GM18951 (cell line): ENCODE measurements around the gene ZNF732.
"Not testable (repeated sequence)": the region's sequence is repeated elsewhere in the genome, so short reads cannot be mapped to it uniquely, and the experiment has no call there.

Source experiments
- POLR2A ChIP-seq: IDR thresholded peaks from 4 replicates; pipeline ENCODE4 v1.6.1; 2011; ENCODE audit warnings: mild to moderate bottlenecking; ENCODE audit not compliant: insufficient read length, insufficient read depth; ENCODE audit errors: extremely low read depth
- in situ Hi-C: fragments of 300-500 bp; cut with MboI; formaldehyde crosslinking; loops from one replicate; pipeline ENCODE4 v1.12.0; 2022; ENCODE audit warnings: low sequenced_read_pairs, mixed read lengths, inconsistent platforms; ENCODE audit not compliant: unreplicated experiment

The ZNF732 gene

GRCh38 chr4:304969-305680 lies at the start of gene ZNF732:
TSS of gene ZNF732 (minus strand) at chr4:305474. CDS start at chr4:305310, 164 bp downstream.
- no peak for TF ChIP-seq POLR2A
- in situ Hi-C loops: no loop called here

GRCh38 chr4:340011-340410 lies 34.7 kb upstream of the ZNF732 start:
- in situ Hi-C loops: no loop called here

GRCh38 chr4:338759-339097 lies 33.5 kb upstream of the ZNF732 start:
- in situ Hi-C loops: no loop called here
- no peak for TF ChIP-seq POLR2A

More at GRCh38 chr4:340011-340410, 34.7 kb upstream of the ZNF732 start:
- no peak for TF ChIP-seq POLR2A

GRCh38 chr4:337932-338758 lies 32.9 kb upstream of the ZNF732 start:
- TF ChIP-seq POLR2A: no peak
- in situ Hi-C loops: no loop called here

- in situ Hi-C loops: no loop called here
- TF ChIP-seq POLR2A: peak; percentile 86
Measured at GRCh38 chr4:337143-337931, 32.1 kb upstream of the ZNF732 start, which contains the start of gene ZNF141. TSS of gene ZNF141 (plus strand) at chr4:337814. CDS start at chr4:337984, 170 bp downstream.

GRCh38 chr4:336893-337142 lies 31.5 kb upstream of the ZNF732 start:
- no peak for TF ChIP-seq POLR2A
- in situ Hi-C loops: no loop called here

GRCh38 chr4:336099-336892 lies 31.0 kb upstream of the ZNF732 start:
- in situ Hi-C loops: no loop called here
- no peak for TF ChIP-seq POLR2A

- in situ Hi-C loops: no loop called here
- no peak for TF ChIP-seq POLR2A
Measured at GRCh38 chr4:335515-335914, 30.2 kb upstream of the ZNF732 start.

GRCh38 chr4:328729-329128 lies 23.5 kb upstream of the ZNF732 start:
- TF ChIP-seq POLR2A: no peak
- in situ Hi-C loops: no loop called here

- no peak for TF ChIP-seq POLR2A
- in situ Hi-C loops: no loop called here
Measured at GRCh38 chr4:314296-314903, 9.1 kb upstream of the ZNF732 start.

GRCh38 chr4:309807-310206 lies 4.5 kb upstream of the ZNF732 start:
- no peak for TF ChIP-seq POLR2A
- in situ Hi-C loops: no loop called here

GRCh38 chr4:306551-306961 lies 1.3 kb upstream of the ZNF732 start:
- in situ Hi-C loops: no loop called here
- TF ChIP-seq POLR2A: no peak

- in situ Hi-C loops: not testable (repeated sequence)
Measured at GRCh38 chr4:304516-304915, 758 bp downstream of the ZNF732 start.
